Measurements from ENCODE around the gene CTNNA2. TPM values are rescaled to one million over a fixed set of nuclear protein-coding genes. Genes with fewer than 3 reads are reported as not detected.

Gene CTNNA2
- polyA plus RNA-seq, 1 of the 3 experiments (the other 2 are of a cell fraction): 0.30 TPM

DNA sequence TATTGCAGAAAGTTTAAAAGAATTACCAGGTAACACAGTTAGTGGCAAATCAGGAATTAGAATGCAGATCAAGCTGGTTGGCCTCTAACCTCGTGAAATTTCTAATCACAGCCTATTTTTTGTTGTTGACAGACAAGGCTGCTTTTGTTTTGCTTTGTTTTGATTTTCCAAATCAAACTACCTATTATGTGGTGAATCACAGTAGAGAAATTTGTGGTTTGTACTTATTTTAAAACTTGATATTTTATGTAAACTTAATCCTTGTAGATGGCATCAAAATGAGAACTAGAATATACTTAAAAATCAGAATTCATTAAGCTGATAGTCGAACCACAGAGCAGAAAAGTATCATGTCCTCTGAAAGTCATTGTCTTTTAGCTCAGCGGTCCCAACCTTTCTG, 258.1 kb downstream of the CTNNA2 start:
- Histone ChIP-seq H4K20me1 (ENCODE audit: insufficient read depth) (no peaks in the 10 kb centered on the region), H3K79me2 (ENCODE audit: insufficient read depth) (no peaks in the 10 kb centered on the region), H3F3A (replicated peaks; ENCODE audit: insufficient read depth) (no peaks in the 10 kb centered on the region), H3K9me3 (no peaks in the 10 kb centered on the region), H3K27ac (ENCODE audit: low read depth in 2 of 2, low read length in 1 of 2) (no peak overlapping the region), H3K36me3 (replicated peaks in 1 of 2; ENCODE audit: control insufficient read depth in 1 of 2, insufficient read depth in 2 of 2, low read length in 1 of 2) (no peaks in the 10 kb centered on the region), H2AFZ (ENCODE audit: low read depth) (no peak overlapping the region), H3K4me3 (ENCODE audit: low read depth in 2 of 2, low read length in 1 of 2) (no peak overlapping the region), H3K27me3 (ENCODE audit: insufficient read depth) (no peaks in the 10 kb centered on the region), H3K4me2 (no peak overlapping the region), H3K4me1 (ENCODE audit: control insufficient read depth in 1 of 2, insufficient read depth in 2 of 2, low read depth in 1 of 2, low read length in 1 of 2) (no peaks in the 10 kb centered on the region), H3K9ac (no peak overlapping the region), H3K9me2 (no peaks in the 10 kb centered on the region)
- no peak for DNase-seq
- 21% methylated on average over 3 of the region's 3 CpGs for WGBS (ENCODE audit: low lambda C conversion rate)
- no peak for TF ChIP-seq ELF1 (IDR thresholded peaks at IDR 0.05)
- TF ChIP-seq, protein P1, sequence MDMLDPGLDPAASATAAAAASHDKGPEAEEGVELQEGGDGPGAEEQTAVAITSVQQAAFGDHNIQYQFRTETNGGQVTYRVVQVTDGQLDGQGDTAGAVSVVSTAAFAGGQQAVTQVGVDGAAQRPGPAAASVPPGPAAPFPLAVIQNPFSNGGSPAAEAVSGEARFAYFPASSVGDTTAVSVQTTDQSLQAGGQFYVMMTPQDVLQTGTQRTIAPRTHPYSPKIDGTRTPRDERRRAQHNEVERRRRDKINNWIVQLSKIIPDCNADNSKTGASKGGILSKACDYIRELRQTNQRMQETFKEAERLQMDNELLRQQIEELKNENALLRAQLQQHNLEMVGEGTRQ (IDR thresholded peaks at IDR 0.05; ENCODE audit: borderline replicate concordance, low read depth, low read length): no peak
- TF ChIP-seq RCOR1 (IDR thresholded peaks at IDR 0.05; ENCODE audit: low read length): no peak
- no peak for TF ChIP-seq YY1 (IDR thresholded peaks at IDR 0.05; ENCODE audit: low read depth)
- TF ChIP-seq NRF1 (IDR thresholded peaks at IDR 0.05; ENCODE audit: low read depth, low read length): no peak
- no peak for TF ChIP-seq SMC3 (IDR thresholded peaks at IDR 0.05; ENCODE audit: low read depth, low read length)
- no peak for TF ChIP-seq RFX5 (IDR thresholded peaks at IDR 0.05; ENCODE audit: low read length)
- no peak for TF ChIP-seq TAF1 (IDR thresholded peaks at IDR 0.05; ENCODE audit: borderline replicate concordance, low read depth, low read length)
- TF ChIP-seq EZH2phosphoT487 (IDR thresholded peaks at IDR 0.05; ENCODE audit: borderline replicate concordance, low read depth): no peak
- TF ChIP-seq, protein P2, sequence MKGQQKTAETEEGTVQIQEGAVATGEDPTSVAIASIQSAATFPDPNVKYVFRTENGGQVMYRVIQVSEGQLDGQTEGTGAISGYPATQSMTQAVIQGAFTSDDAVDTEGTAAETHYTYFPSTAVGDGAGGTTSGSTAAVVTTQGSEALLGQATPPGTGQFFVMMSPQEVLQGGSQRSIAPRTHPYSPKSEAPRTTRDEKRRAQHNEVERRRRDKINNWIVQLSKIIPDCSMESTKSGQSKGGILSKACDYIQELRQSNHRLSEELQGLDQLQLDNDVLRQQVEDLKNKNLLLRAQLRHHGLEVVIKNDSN (IDR thresholded peaks at IDR 0.05; ENCODE audit: borderline replicate concordance, low read depth): no peak
- TF ChIP-seq GABPA (IDR thresholded peaks at IDR 0.05; ENCODE audit: low read depth): no peak
- TF ChIP-seq JUND (IDR thresholded peaks at IDR 0.05): no peak
- TF ChIP-seq, protein P3, sequence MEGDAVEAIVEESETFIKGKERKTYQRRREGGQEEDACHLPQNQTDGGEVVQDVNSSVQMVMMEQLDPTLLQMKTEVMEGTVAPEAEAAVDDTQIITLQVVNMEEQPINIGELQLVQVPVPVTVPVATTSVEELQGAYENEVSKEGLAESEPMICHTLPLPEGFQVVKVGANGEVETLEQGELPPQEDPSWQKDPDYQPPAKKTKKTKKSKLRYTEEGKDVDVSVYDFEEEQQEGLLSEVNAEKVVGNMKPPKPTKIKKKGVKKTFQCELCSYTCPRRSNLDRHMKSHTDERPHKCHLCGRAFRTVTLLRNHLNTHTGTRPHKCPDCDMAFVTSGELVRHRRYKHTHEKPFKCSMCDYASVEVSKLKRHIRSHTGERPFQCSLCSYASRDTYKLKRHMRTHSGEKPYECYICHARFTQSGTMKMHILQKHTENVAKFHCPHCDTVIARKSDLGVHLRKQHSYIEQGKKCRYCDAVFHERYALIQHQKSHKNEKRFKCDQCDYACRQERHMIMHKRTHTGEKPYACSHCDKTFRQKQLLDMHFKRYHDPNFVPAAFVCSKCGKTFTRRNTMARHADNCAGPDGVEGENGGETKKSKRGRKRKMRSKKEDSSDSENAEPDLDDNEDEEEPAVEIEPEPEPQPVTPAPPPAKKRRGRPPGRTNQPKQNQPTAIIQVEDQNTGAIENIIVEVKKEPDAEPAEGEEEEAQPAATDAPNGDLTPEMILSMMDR (IDR thresholded peaks at IDR 0.05): no peak
- TF ChIP-seq, protein P4, sequence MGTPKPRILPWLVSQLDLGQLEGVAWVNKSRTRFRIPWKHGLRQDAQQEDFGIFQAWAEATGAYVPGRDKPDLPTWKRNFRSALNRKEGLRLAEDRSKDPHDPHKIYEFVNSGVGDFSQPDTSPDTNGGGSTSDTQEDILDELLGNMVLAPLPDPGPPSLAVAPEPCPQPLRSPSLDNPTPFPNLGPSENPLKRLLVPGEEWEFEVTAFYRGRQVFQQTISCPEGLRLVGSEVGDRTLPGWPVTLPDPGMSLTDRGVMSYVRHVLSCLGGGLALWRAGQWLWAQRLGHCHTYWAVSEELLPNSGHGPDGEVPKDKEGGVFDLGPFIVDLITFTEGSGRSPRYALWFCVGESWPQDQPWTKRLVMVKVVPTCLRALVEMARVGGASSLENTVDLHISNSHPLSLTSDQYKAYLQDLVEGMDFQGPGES (IDR thresholded peaks at IDR 0.05; ENCODE audit: low read depth, low read length): no peak
- TF ChIP-seq, protein P5, sequence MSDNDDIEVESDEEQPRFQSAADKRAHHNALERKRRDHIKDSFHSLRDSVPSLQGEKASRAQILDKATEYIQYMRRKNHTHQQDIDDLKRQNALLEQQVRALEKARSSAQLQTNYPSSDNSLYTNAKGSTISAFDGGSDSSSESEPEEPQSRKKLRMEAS (IDR thresholded peaks at IDR 0.05; ENCODE audit: low read depth): no peak
- TF ChIP-seq TCF12 (IDR thresholded peaks at IDR 0.05): no peak
- no peak for TF ChIP-seq FOSL2 (IDR thresholded peaks at IDR 0.05; ENCODE audit: borderline replicate concordance, low read depth)
- ChIA-PET POLR2A (no interaction called here), CTCF (interaction anchor here (0.7 kb wide), 1 partner anchor 13 kb away, joined by 3 read pairs; no protein-coding TSS in a partner anchor)

All from SK-N-SH (cell line).